Astrocyte (in vitro differentiated cells and primary cell): ENCODE results near the gene SLC6A4.

ENCODE experiments used
- CTCF ChIP-seq: IDR thresholded peaks from 2 replicates; pipeline ENCODE4 v1.5.1; 2011; ENCODE audit warnings: low read depth, mild to moderate bottlenecking, inconsistent platforms, low read length, moderate library complexity; ENCODE audit not compliant: insufficient read depth
- EZH2 ChIP-seq: IDR thresholded peaks from 2 replicates; pipeline ENCODE4 v1.6.1; 2012; ENCODE audit warnings: mild to moderate bottlenecking, low read length, inconsistent platforms; ENCODE audit not compliant: insufficient read depth

GRCh38 chr17:30274887-30275286 lies 39.4 kb upstream of the SLC6A4 start:
- TF ChIP-seq CTCF, result no peak
- no peak for TF ChIP-seq EZH2
